OCI-LY7 (cell line): ENCODE data around the gene AFDN.

Experiments
- EZH2phosphoT487 ChIP-seq: fragments of 200-600 bp; sonication (generic); IDR thresholded peaks from 2 replicates; pipeline ENCODE4 v1.6.1; 2018; ENCODE audit warnings: low read depth, borderline replicate concordance, mild to moderate bottlenecking, mixed run types, antibody characterized with exemption, low read length, moderate library complexity, mixed read lengths
- TF ChIP-seq, protein P1 (sequence below): fragments of 200-600 bp; sonication (generic); conservative IDR thresholded peaks from 2 replicates; pipeline ENCODE4 v1.5.1; 2014; ENCODE audit warnings: mild to moderate bottlenecking, antibody characterized with exemption, low read length, moderate library complexity, mixed read lengths

GRCh38 chr6:167856474-167856873 lies 29.8 kb downstream of the AFDN start:
- TF ChIP-seq, protein P1, sequence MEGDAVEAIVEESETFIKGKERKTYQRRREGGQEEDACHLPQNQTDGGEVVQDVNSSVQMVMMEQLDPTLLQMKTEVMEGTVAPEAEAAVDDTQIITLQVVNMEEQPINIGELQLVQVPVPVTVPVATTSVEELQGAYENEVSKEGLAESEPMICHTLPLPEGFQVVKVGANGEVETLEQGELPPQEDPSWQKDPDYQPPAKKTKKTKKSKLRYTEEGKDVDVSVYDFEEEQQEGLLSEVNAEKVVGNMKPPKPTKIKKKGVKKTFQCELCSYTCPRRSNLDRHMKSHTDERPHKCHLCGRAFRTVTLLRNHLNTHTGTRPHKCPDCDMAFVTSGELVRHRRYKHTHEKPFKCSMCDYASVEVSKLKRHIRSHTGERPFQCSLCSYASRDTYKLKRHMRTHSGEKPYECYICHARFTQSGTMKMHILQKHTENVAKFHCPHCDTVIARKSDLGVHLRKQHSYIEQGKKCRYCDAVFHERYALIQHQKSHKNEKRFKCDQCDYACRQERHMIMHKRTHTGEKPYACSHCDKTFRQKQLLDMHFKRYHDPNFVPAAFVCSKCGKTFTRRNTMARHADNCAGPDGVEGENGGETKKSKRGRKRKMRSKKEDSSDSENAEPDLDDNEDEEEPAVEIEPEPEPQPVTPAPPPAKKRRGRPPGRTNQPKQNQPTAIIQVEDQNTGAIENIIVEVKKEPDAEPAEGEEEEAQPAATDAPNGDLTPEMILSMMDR, result no peak
- no peak for TF ChIP-seq EZH2phosphoT487
